DMS153 treated with DMSO at 0.1 percent for 48 hours (cell line): ENCODE results near the gene NECAB2.

Source experiments
- DNase-seq: peaks from one replicate; lab custom pipeline; 2025; ENCODE audit not compliant: unreplicated experiment; lab: John Stamatoyannopoulos, UW

The NECAB2 gene

DNA sequence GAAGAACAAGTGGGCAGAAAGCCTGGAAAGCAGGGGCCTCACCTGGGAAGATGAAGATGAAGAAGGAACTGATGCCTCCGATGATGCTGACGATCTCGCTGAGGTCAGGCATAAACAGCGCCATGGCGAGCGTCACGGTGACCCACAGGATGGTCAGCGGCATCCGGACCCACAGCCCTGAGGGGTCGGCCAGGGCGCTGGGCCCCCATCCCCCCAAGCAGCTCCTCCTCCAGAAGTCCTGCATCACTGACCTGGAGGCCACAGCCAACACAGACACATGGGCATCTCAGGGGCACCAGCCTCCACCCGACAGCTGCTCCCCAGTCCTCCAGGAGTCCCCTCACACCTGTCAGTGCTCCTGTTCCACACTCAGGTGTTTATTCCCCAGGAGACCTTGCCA is 48.4 kb downstream of the NECAB2 start:
- no peak for DNase-seq

DNA sequence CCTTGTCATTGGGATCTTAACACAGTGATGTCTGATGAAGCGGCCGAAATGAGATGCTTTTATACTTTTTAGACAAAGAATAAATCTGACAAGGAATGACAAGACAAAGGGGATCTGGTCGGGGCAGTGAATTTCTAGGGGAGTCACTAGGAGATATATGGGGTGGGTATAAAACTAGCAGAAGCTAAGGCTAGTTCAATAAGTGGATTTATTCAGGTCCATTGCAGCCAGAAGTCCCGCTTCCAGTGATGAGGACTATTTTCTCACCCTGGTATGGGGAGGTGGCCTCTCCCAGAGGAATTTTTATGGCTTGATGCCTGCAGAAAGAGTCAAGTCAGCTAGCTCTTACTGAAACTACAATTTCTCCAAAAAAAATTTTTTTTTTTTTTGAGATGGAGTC is 50.7 kb downstream of the NECAB2 start:
- DNase-seq, result no peak

DNA sequence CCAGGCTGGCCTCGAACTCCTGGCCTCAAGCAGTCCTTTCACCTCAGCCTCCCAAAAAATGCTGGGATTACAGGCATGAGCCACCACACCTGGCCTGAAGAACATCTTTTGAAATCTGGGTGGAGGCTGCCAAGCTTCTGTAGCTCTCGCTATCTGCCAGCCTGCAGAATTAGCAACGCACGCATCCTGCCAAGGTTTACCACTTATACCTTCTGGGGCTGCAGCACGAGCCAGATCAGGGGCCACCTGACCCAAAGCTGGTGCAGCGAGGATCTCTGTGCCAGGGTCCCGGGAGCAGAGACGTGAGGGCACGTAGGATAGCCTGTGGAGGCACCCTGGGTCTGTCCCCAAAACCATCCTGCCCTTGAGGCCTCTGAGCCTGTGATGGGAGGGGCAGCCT is 52.3 kb downstream of the NECAB2 start:
- DNase-seq, result no peak

DNA sequence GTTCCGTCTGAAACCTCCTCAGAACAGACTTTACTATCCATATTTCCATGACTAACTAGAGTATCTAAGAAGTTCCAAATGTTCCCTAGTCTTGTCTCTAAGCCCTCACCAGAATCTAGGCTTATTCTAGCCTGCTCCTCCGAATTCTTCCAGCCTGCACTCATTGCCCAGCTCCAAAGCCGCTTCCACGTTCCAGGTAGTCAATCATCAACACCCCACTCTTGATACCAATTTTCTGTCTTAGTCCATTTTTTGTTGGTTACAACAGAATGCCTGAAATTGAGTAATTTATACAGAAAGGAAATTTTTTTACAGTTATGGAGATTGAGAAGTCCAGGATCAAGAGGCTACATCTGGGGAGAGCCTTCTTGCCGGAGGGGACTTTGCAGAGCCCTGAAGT is 53.4 kb downstream of the NECAB2 start:
- DNase-seq, result no peak

DNA sequence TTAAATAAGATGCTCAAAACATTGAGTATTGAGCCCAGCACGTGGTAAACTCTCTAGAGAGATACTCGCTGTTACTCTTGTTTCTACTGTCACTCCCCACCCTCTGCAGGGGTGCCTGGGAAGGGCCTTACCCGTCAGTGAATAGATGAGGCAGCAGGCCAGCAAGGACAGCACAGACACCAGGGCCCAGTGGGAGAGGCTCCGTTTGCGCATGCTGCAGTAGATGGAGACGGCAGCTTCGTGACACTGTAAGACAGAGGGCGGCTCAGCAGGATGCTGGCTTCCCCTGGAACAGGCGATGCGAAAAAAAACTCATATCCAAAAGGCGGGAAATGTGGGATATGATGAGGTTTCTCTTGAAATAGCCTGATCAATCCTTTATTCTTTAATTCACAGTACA is 54.6 kb downstream of the NECAB2 start:
- DNase-seq, result no peak

DNA sequence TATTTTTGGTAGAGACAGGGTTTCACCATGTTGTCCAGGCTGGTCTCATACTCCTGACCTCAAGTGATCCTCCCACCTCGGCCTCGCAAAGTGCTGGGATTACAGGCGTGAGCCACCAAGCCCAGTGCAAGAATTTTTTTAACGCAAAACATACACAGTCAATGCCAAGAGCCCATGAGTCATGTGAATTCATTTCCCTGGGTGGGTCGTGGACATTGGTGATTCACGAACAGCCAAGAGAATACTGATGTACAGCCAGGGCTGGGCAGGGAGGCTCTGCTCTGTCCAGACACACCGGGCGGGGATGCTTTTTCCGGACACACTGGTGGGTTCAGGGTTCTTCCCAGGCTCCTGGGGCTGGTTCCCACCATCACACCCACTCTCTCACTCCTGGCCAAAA is 56.8 kb downstream of the NECAB2 start:
- no peak for DNase-seq

DNA sequence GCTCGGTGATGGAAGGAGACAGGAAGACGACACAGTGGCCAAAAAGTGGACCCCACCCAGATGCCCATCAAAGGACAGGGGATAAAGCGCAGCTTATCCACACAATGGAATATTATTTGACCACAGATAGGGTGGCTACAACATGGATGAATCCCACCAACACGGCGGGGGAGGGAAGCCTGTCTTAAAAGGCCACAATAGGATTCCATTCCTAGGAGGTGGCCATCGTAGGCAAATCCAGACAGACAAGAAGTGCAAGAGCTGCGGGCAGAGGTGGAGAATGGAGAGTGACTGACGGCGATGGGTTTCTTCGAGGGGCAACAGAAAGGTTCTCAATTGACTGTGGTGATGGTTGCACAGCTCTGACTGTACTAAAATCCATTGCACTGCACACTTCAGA is 58.6 kb downstream of the NECAB2 start:
- no peak for DNase-seq

DNA sequence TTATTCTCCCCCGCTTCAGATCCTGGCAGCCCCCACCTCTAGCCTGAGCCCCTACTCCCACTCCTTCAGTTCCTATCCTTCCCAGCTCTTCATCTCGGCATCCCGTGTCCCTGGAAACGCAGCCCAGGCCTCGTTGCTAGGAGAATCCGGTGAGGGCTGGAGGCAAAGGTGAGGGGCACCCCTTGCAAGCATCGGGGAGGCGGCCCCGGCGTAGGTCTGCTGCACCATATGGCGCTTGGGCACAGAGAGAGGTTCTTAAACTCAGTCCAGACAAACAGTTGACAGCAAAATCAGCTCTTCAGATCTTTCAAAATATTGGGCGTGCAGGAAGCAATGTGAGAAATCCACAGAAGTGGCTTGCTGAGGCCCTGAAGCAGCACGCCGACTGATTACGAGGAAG is 59.6 kb downstream of the NECAB2 start:
- no peak for DNase-seq

DNA sequence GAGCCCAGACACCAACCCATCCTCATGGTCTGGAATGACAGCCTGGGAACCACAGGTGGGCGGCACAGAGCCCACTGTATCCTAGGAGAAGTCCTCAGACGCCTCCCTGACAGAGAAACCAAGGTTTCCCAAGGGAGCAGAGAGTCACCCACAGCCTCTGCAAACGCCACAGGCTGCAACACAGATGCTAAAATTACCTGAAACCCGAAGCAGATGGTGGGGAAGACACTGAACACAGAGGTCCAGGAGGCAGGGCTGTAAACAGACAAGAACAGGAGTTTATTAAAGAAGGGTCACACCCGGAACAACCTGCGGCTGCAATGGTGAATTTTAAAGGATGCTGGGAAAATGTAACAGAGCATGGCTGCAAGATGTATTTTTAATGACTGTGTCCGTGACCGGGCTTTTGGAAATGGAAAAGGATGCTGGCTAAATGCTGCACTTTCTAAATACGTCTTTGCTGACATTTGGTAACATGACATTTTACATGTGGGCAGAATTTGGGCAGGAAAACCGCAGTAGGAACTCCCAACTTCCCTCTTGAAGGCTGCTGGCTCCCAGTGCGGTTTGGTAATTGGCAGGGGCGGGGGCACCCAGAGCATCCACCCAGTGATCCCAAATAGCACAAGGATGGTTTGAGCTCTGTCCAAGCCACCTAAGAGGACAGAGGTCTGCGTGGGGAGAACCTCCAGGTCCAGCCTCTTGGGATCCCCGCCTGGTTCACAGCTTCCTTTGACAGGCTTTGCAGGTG is 61.4 kb downstream of the NECAB2 start:
- no peak for DNase-seq

DNA sequence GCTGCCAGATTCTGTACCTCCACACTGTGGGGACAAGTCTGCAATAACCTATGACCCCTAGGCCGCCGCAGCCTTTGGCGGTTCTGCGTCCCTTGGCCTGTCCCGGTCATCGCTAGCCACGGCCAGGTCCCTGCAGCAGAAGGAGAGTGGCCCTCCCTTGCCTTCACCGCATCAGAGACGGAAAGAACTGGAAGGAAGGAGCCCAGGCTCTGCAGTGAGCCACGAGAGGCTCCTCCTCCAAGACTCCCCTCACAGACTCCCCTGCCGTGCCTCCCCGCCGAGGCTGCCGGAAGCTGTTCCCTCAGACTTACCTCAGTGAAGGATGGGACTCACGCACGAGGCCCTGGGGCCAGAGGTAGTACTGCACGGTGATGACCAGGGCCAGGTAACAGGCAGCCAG is 63.5 kb downstream of the NECAB2 start:
- no peak for DNase-seq

DNA sequence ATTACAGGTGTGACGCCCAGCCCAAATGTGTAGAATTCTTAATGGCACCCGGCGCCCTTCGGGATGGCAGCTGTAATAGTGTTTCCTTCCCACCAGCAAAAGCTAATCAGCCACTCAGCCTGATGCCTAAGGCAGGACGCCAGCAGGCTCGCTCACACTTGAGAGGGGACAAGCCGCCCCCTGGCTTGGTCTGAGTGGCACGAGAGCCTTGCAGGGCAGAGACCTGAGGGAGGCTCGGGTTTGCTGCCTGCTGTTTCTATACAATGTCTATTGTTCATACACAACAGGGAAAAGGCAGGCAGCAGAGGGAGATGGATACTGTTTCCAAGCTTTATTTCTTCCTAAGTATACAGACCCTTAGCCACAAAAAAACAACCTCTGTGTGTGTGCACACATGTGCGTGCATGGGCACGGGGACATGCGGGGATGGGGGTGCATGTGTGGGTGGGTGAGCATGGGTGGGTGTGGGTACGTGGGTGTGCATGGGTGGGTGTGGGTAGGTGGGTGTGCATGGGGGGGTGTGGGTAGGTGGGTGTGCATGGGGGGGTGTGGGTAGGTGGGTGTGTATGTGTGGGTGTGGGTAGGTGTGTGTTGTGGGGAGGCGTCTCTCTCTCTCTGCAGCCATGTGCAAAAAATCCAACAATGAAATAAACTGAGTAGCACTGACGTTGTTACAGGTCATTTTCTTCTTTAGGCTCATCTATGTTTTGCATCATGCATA is 64.6 kb downstream of the NECAB2 start:
- DNase-seq, result no peak

DNA sequence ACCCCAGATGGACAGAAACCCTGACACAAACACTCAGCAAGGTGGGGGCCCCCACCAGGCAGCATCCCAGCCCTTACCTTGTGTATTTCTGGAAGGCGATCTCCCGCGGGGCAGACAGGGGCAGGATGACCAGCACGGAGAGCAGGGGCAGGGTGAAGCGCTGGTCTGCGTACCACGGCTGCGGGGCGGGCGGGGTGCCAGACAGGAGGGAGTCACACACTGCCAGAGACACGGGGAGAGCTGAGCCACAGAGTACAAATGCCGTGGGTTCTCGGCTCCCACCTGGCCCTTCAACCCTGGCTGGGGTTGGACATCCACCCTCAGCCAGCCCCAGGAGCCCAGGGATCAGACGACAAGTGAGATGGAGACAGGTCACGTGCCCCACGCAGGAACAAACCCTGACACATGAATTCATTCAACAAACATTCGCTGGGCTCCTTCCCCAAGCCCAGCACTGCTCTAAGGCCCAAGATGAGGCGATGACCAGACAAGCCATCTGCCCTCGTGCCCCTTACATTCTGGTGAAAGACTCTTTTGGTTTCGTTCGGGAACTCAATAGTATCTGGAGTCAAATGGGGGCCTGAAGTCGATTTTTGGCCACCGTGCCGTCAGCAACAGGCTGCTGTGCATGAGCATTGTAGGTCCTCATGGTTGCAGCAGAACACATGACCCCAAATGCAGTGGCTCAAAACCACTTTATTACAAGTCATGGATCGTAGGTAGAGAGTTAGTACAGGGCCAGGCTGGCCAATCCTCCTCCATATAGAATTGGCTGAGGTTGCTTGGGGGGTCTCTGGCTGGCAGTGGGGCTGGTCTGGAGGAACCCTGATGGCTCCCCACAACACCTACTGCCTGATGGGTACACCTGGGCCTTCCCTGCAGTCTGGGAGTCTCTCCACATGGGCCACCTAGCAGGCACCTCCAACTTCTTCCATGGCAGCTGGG is 65.5 kb downstream of the NECAB2 start:
- no peak for DNase-seq

DNA sequence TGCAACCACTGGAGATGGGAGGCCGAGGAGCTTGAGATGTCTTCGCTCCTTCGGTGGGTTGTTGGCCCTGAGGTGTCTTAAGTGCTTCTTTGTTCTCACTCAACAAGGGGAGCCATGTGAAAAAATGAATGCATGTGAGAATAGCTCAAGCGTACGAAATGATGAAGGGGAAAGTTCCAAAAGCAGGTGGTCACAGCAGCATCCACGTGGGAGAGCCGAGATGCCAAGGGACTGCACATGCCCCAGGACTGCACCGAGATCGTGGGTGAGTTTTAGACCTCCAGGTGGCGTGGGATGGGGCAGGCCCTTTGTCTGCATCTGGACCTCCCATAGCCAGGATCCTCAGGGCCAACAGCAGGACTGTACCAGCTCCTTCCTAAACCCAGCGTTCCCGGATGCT is 66.5 kb downstream of the NECAB2 start:
- DNase-seq, result no peak

DNA sequence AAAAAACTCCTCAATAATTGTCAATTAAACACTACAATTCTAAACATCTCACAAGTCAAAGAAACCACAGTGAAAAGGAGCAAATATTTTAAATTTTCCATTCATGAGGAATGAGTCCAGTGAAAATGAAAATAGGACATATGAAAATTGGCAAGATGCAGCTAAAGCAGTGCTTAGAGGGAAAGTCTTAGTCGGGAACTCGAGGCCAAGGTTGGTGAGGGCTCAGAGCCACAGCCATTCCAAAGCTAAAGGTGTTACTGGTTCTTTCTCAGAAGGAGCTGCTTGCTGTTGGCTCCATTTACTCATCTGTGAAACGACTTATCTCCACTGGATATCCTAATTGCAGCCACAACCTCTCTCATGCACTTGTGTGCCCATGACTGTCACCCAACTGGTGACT is 68.1 kb downstream of the NECAB2 start:
- no peak for DNase-seq

DNA sequence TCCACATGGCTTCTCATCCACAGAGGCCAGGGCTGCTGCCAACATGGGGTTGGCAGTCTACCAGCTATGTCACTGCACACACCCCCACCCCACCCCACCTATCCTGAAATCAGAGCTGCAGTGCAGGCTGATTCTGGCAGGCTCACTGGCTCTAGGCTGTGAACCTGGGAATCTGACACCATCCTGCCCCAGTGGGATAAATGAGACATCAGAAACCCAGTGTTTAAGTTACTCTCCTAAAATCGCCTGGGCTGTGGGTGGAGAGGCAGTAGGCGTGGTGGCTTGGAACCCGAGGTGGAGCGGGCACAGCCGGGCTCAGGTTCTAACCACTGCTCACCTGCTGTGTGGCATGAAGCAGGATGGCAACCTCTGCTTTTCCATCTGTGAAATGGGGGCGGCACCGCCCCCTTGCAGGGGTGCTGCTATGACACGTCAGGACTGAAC is 69.0 kb downstream of the NECAB2 start:
- DNase-seq, result no peak

DNA sequence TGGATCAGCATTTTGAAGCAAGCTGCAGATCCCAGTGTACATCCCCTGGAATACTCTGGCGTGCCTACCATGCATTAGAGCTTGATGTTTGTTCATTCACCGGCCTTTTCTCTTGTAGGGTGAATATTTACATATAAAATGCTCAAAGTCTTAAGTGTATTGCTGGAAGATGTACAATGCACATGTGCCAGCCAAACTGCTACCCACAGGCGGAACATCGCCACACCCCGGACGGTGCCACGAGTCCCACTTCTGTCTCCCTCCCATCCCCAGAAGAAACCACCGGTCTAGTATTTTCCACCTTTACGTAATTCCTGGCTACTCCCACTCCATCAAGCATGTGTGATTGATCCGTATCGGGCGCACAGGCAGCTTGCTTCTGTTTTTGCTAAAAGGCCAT is 70.4 kb downstream of the NECAB2 start:
- no peak for DNase-seq

DNA sequence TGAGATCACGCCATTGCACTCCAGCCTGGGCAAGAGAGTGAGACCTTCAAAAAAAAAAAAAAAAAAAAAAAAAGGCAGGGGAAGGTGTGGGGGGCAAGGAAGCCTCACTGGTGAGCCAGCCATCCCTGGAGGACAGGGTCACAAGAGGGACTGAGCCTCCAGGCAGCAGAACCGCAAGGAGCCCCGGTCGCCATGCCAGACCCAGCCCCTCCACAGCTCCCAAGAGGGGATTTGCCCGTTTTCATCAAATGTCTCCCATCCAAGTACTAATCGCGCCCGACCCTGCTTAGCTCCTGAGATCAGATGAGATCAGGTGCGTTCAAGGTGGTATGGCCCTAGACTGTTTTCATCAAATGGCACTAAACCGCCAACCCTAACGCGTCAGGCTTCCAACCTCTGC is 71.7 kb downstream of the NECAB2 start:
- no peak for DNase-seq

DNA sequence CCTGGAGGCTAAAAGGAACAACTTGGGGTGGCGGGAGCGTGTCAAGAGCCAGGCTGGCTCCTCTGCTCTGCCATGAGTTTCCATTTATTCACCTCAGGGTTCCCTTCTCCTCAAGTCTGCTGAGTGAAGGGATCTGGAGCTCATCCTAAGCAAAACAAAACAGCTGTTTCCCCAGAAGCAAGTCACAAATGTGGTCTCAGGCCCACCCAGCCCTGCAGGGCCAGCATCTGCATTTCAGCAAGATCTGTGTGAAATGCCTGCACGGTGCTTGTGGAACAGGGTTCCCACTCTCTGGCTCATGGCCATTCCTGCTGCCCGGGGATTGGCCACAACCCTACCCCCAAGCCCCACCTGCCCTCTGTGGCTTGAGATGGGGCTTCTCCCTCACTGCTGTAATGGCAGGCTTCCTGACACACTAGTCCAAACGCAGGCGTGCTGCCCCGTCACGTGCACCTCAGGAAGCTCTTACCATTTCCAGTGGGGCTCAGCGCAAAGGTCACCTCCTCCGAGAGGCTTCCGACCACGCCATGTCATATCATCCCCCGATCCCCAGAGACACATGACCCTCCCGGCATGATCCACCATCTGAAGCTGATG is 72.3 kb downstream of the NECAB2 start:
- no peak for DNase-seq

DNA sequence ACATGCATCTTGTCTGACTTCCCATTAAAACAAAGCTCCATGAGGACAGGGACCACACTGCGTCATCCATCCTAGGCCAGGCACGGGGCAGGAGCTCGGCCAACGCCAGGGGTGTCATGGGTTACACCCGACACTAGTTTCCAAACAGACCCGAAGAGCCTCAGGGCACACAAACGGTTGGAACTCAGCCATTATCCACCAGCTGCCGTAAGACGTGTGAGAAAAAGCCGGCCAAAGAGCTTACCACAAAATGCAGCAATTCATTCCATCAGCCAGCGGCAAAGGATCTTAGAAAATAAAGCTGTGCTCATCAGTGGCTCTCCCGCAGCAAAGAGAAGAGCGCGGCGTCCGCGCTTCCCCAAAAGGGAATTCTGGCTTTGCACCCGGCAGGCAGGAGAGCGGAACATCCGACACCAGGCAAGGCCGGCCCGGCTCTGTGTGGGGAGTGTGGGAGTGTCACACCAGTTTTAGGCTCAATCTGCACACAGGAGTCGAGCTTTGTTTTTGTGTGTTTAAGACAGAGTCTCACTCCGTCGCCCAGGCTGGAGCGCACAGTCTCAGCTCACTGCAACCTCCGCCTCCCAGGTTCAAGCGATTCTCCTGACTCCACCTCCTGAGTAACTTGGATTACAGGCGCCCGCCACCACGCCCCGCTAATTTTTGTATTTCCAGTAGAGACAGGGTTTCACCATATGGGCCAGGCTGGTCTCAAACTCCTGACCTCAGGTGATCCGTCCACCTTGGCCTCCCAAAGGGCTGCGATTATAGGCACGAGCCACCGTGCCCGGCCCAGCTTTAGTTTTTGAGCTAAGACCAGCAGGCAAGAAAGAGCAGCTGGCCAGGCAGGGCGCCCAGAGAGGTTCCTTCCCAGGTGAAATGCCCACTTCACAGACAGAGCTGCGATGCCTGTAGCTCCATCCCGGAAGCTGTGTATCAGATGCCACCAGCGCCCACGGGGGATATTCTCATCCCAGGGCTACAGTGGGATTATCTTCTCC is 73.1 kb downstream of the NECAB2 start:
- no peak for DNase-seq

DNA sequence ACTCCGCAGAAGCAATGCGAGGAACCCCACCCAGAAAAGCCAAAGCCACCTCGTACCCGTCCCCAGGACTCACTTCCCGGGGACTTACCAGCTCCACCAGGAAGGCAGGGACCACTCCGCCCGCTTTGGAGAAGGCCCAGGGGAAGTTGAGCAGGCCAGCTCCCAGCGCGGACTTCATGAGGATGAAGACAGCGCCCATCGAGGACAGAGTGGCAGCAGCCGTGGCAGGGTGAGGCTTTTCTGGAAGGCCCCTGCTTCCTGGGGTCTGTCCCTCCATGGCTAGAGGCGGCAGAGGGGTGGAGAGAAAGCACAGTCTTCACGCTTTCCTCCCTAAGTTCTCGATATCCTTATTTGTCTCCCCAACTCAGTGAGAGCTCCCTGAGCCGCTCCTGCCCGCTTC is 73.8 kb downstream of the NECAB2 start:
- DNase-seq, result no peak
